HFFc6 (cell line): ENCODE results near the gene KRTAP5-4. TPM values are rescaled to one million over a fixed set of nuclear protein-coding genes. Genes with fewer than 3 reads are reported as not detected.
"Not testable (repeated sequence)": the region's sequence is repeated elsewhere in the genome, so short reads cannot be mapped to it uniquely, and the experiment has no call there.

Experiments used
- DNase-seq: peaks from one replicate; pipeline ENCODE4 v3.0.0-alpha.2; 2018
- H3K27ac Mint-ChIP-seq: 2 replicates; pipeline ENCODE4 v1.8.0; 2020; ENCODE audit warnings: mild to moderate bottlenecking, mixed read lengths
- H3K27me3 Mint-ChIP-seq: 2 replicates; pipeline ENCODE4 v1.8.0; 2021; ENCODE audit warnings: mild to moderate bottlenecking, moderate library complexity, mixed read lengths; ENCODE audit not compliant: insufficient read depth
- H3K36me3 Mint-ChIP-seq: 2 replicates; pipeline ENCODE4 v1.8.0; 2021; ENCODE audit warnings: low read depth, mixed read lengths
- H3K4me1 Mint-ChIP-seq: 2 replicates; pipeline ENCODE4 v1.8.0; 2020; ENCODE audit warnings: low read depth, mixed read lengths
- H3K4me3 Mint-ChIP-seq: 2 replicates; pipeline ENCODE4 v1.8.0; 2020; ENCODE audit warnings: mild to moderate bottlenecking, moderate library complexity, mixed read lengths
- H3K9me3 Mint-ChIP-seq: 2 replicates; pipeline ENCODE4 v1.8.0; 2020; ENCODE audit warnings: mild to moderate bottlenecking, mixed read lengths
- total RNA-seq, 6 experiments: library from RNA; stranded (reverse); fragmentation: NEBNext Ultra II Directional; extraction: Animal tissue kit (Norgen Biotek cat#: 25700); gene quantifications; 2 replicates in 1 of 6; 3 replicates in 5 of 6; pipeline ENCODE4 v1.2.3, GENCODE V29; 2021
- TF ChIP-seq, protein P1 (sequence below): fragments of 200-600 bp; sonication (generic); IDR thresholded peaks from 2 replicates; pipeline ENCODE4 v1.5.0; 2021; ENCODE audit warnings: antibody characterized with exemption, mild to moderate bottlenecking

KRTAP5-4 gene
- total RNA-seq, 6 experiments from 2014 or later, result not detected

DNA sequence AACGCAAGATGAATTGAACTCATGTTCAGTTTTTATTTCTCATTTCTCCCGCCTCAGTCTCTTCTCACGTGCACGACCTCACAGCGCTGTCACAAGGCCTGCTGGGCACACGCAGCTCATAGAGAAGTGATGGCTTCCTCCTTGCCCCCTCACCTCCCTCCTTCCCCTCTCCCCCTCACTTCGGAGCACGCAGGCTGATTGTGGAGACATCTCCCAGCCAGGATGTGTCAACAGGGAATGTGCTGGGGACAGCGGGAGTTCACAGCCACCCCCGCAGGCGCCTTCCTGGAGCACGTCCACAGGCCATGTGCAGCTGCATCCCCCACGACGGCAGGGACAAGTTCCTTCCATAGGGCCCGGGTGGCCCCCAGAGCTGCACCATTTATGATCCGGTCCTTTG, 46.0 kb upstream of the KRTAP5-4 start:
- TF ChIP-seq, protein P1, sequence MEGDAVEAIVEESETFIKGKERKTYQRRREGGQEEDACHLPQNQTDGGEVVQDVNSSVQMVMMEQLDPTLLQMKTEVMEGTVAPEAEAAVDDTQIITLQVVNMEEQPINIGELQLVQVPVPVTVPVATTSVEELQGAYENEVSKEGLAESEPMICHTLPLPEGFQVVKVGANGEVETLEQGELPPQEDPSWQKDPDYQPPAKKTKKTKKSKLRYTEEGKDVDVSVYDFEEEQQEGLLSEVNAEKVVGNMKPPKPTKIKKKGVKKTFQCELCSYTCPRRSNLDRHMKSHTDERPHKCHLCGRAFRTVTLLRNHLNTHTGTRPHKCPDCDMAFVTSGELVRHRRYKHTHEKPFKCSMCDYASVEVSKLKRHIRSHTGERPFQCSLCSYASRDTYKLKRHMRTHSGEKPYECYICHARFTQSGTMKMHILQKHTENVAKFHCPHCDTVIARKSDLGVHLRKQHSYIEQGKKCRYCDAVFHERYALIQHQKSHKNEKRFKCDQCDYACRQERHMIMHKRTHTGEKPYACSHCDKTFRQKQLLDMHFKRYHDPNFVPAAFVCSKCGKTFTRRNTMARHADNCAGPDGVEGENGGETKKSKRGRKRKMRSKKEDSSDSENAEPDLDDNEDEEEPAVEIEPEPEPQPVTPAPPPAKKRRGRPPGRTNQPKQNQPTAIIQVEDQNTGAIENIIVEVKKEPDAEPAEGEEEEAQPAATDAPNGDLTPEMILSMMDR, result no peak
- DNase-seq, result no peak
- Mint-ChIP-seq H3K27ac (no peak overlapping the region), H3K36me3 (no peaks in the 10 kb centered on the region), H3K4me3 (no peak overlapping the region), H3K4me1 (no peaks in the 10 kb centered on the region), H3K27me3 (peaks cover 35% of the 10 kb centered on the region), H3K9me3 (no peaks in the 10 kb centered on the region)

DNA sequence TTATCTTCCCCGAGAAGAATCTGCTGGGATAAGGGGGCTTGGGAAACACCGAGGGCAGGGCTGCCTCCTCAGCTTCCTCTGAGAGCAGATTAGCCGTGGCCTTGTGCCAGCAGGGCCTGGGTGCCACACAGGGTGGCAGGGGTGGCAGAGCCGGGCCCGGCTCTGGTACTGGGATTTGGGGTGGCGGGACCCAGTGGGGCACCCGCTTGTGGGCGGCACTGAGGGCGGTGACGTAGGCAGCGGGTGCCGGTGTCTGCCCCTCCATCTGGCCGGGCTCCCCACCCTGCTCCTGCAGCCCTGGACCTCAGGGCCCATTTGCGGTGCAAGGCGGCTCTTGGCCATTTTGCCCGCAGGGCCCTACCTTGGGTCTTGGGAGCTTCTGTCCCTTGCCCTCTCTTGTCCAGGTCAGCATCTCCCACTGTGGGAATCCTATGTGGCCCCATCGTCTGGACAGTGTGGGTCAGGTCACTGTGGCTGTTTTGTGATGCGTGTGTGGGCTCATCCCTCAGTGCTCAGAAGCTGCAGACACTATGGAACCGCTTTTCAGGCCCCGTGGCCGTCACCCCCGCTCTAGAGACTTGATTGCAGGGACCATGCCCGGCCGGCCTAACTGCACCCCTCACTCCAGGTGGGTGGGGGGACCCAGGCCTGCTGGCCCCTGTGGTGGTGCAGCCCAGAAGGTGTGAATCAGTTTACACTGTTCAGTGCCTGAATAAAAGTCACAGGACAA, 45.3 kb upstream of the KRTAP5-4 start:
- Mint-ChIP-seq H3K4me1 (no peaks in the 10 kb centered on the region), H3K4me3 (no peak overlapping the region), H3K27me3 (peaks cover 35% of the 10 kb centered on the region), H3K27ac (no peak overlapping the region), H3K36me3 (no peaks in the 10 kb centered on the region), H3K9me3 (no peaks in the 10 kb centered on the region)
- TF ChIP-seq, protein P1, result no peak
- DNase-seq, result no peak

DNA sequence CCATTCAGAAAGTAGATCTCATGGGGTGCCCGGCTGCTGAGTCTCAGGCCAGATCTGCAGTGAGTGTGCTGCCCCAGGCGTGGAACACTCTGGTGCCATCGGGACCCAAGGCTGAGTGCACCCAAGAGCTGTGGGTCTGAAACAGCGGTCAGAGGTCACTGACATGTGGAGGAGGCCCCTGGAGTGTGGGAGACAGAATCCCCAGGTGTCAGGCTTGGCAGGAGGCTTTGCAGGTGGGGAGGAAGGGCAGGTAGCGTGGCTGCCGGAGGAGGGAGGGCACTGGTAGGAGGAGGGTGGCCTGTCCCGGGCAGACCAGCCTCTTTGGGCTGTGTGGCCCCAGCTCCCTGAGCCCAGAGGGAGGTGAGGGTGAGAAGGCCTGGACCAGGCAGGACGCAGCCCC, 43.4 kb upstream of the KRTAP5-4 start:
- Mint-ChIP-seq H3K4me3 (no peak overlapping the region), H3K36me3 (no peaks in the 10 kb centered on the region), H3K9me3 (no peaks in the 10 kb centered on the region), H3K27me3 (peaks cover 35% of the 10 kb centered on the region), H3K27ac (no peak overlapping the region), H3K4me1 (no peaks in the 10 kb centered on the region)
- TF ChIP-seq, protein P1, result no peak
- DNase-seq, result no peak

DNA sequence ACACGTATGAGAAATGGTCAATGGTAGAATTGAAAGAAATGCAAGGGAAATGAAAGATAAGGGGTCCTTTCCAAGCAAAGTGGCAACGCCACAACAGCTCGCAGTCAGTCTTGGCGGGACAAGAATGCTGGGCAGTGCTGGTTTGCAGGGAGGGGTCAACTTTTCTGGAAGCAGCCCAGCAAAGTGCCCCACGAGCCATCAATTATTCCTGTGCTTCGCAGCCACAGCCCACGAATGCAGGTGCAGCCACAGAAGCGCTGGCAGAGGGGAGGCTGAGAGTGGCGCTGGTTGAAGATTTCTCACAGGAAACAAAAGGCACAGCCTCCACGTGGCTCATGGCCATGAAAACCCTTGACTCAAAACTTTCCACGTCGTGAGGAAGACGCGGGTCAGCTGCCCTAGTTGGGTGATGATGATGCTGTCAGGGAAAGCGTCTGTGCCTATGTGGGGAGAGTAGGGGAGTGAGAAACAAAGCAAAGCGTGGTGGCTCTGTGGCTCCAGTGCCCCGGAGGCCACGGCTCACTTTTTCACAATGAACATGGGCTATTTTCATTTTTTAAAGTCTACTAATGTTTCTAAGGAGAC, 40.9 kb upstream of the KRTAP5-4 start:
- H3K27ac Mint-ChIP-seq, DNase-seq, H3K4me1 Mint-ChIP-seq, H3K36me3 Mint-ChIP-seq, H3K9me3 Mint-ChIP-seq, H3K4me3 Mint-ChIP-seq: not testable (repeated sequence)
- H3K27me3 Mint-ChIP-seq, result peaks cover 29% of the 10 kb centered on the region

DNA sequence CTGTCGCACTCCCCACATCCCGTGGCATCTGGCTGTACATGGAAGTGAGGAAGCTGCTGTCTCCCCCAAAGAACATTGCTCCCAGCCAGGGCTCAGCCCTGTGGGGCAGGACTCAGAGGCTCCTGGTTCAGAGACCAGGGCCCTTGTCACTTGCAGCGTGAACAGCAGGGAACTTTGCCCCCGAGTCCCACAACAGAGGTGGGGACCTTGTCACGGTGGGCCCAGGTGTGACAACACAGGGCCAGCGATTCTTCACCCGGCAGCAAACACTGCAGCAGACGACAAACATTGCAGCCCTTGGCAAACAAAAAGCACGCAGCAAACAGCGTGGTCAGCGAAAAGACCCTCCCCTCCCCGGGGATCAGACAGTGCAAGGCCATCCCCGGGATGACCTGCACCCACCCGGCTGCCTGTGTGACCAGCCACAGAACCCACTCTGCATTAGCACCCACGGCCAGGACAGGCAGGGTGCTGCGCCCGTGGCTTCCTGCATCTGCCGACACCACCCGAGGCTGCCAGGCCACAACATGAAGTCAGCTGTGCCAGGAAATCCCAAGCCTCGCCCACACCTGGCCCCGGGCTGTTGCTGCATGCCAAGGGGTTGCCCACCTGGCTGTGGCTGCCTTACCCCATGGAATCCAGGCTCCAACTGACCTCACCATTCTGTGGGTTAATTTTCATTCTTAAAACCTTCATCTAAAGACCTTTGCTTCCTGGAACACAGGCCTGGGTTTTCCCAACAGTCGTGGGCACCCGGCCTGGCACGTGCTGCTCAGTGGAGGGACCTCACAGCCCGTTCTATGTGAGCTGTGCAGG, 39.7 kb upstream of the KRTAP5-4 start:
- not testable (repeated sequence) for H3K4me3 Mint-ChIP-seq, H3K9me3 Mint-ChIP-seq, H3K4me1 Mint-ChIP-seq, DNase-seq, H3K27ac Mint-ChIP-seq, H3K36me3 Mint-ChIP-seq
- peaks cover 35% of the 10 kb centered on the region for H3K27me3 Mint-ChIP-seq

DNA sequence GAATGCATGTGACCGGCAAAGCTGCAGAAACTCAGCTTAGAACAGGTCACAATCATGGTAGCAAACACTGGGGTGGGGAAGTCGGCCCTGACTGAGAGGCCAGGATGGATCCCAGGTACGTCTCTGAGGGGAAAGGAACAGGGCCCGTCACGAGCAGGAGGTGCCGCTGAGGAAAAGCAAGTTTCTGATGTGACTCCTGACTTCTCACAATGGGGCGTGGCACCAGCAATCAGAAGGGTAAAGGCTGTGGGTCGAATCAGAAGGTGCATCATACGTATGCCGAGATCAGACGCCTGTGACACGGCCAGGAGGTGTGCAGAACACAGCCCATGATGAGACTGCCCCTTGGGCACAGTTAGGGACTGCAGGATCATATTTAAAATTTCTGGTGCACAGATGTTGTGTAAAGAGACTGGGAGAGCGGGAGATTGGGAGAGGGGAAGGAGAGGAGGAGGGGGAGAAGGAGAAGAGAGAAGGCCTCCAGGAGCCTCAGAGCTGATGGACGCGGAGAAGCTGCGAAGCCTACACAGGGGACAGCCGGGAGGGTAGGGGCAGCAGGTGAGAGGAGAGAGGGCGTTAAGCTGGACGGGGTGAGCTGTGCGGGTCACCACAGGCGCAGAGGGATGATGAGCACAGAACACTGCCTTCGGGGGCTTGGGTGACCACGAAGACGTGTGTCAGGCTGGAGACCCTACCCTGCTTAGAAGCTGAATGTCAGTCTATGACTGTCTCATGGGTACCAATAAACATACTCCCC, 38.4 kb upstream of the KRTAP5-4 start:
- DNase-seq, result no peak
- H3K27me3 Mint-ChIP-seq, result peaks cover 45% of the 10 kb centered on the region
- no peaks in the 10 kb centered on the region for H3K9me3 Mint-ChIP-seq
- no peak overlapping the region for H3K4me3 Mint-ChIP-seq
- H3K27ac Mint-ChIP-seq, result no peak overlapping the region
- TF ChIP-seq, protein P1, result no peak
- no peaks in the 10 kb centered on the region for H3K4me1 Mint-ChIP-seq
- no peaks in the 10 kb centered on the region for H3K36me3 Mint-ChIP-seq
